ENCODE data around the gene CNDP2. TPM values are rescaled to one million over a fixed set of nuclear protein-coding genes. Genes with fewer than 3 reads are reported as not detected.
"Not testable (repeated sequence)": the region's sequence is repeated elsewhere in the genome, so short reads cannot be mapped to it uniquely, and the experiment has no call there.

The CNDP2 gene
- total RNA-seq, 1 donor from 2014 or later = 34.9 TPM

DNA sequence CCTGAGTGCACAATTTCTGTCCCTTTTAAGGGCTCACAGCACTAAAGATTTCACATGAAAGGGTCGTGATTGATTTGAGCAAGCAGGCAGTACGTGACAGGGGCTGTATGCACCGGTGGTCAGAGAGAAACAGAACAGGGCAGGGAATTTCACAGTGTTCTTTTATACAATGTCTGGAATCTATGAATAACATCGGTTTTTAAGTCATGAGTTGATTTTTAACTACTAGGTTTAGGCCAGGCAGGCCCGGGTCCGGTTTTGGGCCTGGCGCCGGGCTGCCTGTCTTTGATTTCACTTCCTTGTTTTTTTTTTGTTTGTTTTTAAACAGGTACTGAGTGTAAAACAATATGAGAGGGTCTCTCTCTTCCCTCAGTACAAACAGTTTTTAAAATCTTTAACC lies 4.6 kb downstream of the CNDP2 start:
- DNase-seq = not testable (repeated sequence)

DNA sequence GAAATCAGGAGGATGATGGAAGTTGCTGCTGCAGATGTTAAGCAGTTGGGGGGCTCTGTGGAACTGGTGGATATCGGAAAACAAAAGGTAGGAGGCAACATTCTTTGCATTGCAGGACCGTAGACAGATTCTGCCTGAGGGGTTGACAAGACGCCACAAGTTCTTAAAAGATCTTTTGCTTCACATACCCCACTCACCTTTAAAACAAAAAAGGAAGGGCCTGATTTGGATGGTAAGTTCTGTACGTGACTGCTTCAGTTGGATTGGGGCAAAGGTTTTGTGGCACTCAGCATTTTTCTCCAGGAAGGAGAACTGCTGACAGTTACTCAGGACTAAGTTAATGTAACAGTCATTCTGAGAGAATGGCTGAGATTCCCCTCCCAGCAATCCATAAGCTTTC lies 5.2 kb downstream of the CNDP2 start:
- no peak for DNase-seq

DNA sequence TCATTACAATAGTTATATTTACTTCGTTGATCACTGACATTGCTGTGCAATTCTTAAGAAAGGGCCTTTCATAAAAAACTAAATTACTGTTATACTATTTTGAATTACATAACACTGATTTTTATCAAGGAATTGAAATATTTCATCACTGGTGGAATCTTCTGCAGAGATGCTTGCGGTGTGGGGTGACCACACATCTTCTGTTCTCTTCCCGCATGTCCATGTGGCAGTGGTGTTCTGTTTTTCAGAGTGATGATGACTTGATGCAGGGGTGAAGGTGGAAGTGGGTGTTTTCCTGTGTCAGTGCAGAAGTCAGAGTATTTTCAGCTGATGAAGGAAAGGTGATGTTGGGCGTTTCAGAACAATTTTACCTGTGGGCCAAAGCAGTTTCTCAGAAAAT lies 7.0 kb downstream of the CNDP2 start:
- DNase-seq = no peak

DNA sequence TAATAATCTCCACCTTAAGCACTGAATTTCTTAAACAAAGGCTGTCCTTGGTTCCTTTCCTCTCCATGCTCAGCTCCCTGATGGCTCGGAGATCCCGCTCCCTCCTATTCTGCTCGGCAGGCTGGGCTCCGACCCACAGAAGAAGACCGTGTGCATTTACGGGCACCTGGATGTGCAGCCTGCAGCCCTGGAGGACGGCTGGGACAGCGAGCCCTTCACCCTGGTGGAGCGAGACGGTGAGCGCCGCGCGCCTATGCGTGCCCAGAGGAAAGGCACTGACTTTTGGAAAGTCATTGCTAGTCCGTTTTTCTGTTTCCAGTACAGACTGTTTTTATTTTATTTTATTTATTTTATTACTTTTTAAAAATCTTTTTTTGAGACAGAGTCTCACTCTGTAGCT lies 9.6 kb downstream of the CNDP2 start:
- DNase-seq = no peak

DNA sequence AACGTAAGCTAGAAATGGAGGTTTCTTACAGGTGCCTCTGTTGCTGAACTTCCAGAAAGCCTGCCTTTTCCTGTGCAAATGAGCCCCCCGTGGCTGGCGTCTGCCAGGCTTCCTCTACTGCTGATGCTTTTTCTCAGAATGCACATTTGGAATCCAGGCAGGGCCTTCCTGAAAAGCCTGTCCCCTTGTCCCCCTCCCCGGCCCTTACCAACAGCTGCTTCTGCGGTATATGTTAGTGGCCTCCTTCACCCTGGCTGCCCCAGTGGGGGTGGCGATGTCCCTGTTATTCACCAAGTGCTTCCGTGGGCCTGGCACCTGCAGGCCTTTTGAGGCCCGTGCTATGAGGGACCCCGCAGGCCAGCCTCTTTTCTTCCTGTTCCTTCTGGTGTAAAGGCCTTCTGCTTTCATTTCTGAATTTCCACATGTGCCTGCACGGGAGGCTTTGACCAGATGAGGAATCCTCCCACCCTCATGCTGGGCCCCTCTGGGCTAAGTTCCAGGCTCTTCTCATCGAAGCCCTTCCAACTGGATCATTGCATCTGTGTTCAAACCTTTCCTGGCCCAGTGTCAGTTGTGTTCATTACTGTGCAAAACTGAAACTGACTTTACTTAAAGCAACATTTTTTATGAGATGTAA lies 10.4 kb downstream of the CNDP2 start:
- DNase-seq = peak; percentile 97

DNA sequence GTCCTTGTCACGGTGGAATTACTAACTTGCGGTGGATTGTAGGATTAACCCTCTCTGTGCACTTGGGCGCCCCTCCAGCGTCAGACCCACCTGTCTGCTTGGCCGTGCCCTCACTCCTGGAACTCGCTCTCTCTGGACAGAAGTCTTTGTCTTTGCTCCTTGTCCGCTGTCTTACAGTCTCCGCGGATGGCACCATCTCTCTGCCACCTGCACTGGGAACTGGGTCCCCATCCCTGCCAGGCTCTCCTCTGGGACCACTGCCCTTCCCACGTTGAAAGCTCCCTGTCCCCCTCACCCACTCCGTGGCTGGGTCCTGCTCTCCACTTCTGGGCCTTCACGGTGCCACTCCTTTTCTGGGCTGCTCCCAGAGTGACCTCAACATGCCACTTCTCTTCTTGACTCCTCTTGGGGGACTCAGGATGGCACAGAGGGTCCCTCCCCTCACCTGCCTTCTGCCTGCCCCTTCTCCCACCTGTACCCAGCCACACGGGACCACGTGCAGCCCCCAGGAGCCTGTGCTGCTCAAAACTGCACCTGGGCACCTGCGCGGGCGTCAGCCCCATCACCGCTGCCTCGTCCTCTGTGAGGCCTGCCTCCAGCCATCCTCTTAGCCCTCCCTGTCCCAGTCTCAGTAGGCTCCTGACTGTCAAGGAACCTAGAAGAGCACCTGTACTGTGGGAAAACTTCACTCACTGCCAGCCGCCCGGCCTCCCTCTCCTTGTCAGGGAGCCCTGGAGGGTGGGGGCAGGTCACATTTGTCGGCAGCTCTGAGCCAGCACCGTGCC lies 11.1 kb downstream of the CNDP2 start:
- no peak for DNase-seq

DNA sequence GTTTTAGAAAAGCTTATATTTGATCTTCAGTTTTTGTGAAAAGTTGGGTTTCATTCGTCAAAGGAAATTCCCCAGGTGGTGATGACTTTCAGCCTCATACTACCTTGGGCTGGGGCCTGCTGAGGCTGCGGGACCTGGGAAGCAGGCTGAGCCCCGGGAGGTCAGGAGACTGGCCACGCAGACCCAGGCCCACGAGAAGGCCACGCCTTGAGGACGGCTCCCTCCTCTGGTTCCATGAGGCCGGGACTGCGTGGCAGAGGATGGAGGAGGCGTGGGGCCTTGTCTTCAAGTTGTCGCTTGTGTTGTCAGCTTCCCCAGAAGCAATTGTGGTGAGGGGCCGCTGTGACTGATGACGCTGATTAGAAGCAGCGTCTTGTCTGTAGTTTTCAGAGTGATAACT lies 11.8 kb downstream of the CNDP2 start:
- no peak for DNase-seq

DNA sequence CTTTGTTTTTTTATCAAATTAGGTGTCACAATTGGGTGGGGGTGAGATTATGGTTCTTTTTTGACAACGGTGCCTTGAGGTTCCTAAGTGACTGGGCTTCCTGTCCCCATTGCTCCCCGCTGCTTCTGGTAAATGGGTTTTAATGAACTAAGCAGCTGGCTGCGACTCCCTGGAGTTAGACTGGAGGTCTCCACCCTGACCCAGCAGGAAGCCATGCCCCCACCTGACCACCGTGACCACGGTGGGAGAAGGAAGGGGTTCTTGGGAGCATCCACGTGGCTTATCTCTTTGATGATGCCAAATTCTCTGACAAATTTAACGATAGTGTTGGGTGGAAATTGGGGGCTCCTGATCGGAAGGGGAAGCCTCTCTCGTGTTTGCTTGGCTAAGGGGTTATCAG lies 12.2 kb downstream of the CNDP2 start:
- no peak for DNase-seq

DNA sequence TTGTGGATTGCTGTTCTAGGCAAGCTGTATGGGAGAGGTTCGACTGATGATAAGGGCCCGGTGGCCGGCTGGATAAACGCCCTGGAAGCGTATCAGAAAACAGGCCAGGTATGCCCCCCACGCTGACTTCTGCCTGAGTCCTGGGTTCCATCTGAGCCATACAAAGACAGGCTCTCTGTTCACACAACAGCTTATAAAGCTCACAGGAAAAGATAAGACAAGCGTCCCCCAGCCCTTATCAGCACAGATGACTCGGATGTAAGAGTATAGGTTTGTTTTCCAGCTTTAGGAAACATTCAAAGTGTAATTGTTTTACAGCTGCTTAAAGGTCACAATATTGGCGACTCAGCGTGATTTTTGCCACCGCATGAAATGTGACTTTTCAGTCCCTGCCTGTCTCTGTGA lies 12.7 kb downstream of the CNDP2 start:
- DNase-seq = no peak

DNA sequence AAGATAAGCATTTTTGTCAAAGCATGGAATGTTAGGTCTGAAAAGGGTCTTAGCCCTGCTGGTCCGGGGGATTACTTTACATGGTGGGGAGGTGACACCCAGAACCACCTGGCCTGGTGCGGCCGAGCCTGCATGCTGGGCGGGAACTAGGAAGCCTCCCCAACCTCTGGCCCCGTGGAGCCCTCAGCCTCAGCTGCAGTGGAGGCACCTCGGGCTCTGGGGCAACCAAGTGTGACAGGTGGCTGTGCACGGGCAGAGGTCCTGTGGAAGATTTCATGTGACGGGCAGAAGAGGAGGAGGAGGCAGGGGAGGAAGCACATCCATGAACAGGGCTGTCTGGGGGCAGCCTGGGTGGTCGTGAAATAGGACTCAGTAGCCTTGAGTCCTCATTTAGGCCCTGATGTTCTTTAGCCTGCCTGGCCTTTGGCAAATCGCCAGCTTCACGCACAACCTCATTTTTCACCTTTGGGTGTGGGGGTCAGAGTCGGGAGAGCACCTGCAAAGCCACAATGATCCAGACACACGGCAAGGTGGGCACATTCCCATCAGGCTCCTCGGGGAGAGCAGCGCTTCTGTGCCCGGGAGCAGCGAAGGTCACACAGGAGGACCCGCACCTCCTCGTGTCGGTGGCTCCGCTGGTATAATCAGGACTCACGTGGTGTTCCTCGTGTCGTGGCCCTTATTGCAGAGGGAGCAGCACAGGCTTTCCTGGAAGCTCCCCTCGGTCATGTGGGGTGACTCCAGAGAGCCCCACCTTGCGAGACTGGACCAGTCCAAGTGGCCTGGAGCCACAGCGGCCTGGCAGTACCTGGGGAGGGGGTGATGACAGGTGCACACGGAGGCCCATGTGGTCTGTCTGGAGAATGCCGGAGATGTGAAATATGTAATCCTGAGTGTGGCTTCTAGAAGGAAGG lies 13.9 kb downstream of the CNDP2 start:
- no peak for DNase-seq

DNA sequence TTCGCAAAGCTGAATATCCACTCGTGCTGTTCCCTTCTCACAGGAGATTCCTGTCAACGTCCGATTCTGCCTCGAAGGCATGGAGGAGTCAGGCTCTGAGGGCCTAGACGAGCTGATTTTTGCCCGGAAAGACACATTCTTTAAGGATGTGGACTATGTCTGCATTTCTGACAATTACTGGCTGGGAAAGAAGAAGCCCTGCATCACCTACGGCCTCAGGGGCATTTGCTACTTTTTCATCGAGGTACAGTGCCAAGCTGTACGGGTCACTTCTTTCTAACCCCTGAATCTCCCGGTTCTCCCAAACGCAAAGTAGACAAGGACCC lies 14.6 kb downstream of the CNDP2 start:
- DNase-seq = no peak

DNA sequence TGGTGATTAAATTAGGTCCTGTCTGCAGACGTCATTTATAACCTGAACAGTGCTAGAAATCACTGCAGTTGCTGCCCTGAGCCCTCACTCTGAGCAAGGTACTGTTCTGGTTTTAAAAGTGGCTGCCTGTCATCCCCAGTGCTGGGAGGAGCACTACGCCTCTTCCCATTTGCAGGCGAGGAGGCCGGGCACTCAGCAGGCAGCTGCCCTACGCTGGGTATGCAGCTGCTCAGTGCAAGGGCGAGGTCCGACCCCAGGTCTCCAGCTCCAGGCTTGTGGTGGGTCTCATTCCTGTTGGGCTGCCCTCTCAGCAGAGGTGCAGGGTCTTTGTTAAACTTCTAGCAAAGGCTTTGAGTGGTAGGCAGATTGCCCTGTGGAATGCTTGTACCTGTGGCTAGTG lies 15.7 kb downstream of the CNDP2 start:
- no peak for DNase-seq

DNA sequence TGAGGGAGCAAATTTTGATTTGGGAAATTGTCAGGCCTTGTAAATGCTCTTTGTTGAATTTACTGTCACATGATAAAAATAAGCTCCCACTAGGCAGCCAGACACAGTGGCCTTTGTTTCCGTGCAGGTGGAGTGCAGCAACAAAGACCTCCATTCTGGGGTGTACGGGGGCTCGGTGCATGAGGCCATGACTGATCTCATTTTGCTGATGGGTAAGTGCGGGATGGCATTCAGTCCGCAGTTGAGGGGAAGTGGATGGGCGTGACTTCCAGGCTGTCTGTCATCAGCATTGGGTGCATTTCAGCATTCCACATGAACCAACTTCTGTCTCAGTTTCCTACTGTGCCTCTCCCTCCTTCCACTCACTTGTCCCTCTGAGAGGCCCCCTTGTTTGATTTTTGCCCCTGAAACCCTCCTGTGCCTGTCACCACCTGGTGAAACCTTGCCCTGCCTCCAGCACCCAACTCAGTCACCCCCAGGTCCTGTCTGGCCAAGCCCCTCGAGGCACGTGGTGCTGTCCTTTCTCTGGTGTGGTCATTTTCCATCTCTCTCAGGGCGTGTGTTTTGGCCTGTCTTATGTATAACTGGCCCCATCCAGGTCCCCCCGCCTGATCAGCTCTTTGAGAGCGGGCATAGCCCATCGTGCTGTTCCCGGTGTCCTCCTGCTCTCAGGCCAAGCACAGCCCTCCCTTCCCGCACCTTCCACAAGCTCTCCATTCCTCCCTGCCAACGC lies 16.3 kb downstream of the CNDP2 start:
- no peak for DNase-seq

DNA sequence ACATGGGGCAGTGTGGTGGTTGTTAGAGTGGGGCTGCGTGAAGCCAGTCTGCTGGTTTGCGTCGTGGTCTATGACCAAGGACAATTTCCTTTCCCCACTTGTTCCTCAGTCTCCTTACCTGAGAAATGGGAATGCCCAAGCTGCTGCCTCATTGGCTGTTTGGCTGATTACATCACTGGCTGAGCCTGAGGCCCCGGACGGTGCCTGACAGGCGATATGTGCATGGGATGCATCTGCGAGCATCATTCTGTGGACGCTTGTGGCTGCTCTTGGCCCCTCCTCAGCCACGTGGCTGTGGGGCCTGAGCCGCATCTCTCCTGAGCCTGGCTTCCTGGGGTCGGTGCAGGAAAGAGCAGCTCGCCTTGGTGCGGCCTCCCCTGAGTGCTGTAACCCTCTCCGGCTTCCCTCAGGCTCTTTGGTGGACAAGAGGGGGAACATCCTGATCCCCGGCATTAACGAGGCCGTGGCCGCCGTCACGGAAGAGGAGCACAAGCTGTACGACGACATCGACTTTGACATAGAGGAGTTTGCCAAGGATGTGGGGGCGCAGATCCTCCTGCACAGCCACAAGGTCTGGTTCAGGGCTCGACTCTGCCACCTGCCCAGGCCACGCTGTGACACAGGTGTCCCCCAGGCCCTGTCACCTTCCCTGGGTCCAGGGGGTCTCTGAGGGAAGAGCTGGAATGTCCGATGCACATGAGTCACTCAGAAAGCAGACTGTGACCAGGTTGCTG lies 17.2 kb downstream of the CNDP2 start:
- no peak for DNase-seq

DNA sequence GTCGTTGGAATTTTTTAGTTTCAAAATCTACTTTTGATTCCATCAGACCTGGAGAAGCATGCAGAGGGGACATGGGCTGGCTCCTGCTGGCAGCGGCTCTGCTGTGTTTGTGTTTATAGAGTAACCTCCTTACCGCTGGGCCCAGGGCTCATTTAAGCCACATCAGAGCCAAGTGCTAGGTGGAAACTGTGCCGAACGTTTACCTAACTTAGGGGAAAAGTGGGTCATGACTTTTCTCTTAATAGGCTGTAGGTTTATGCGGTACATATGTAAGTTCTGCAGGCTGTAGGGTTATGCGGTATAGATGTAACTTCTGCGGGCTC lies 17.7 kb downstream of the CNDP2 start:
- no peak for DNase-seq

DNA sequence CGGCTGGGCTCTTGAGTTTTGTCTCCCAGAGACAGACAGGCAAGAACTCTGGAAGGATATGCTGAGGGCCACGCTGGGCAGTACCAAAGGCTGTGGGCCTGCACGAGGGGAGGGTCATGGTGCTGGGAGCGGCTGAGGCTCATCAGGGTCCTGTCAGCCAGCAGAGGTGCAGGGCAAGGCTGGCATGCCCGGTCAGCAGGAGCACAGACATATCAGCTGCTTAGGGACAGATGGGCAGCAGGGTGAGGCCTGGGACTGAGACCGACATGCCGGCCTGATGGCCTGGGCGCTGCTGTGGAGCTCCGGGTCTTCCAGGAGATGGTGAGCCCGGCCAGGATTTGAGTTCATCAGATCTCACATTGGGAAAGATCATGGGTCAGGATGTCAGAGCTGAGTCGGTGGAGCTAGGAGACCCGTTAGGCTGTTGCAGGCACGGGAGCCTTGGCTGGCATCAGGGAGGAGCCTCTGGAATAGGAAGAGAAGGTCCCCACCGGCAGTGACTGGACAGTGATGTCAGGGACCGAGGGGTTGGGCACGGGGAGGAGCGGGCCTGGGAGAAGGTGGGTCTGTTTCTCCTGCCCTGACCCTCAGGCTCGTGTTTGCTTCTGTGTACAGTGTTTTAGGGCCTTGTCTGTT lies 18.8 kb downstream of the CNDP2 start:
- no peak for DNase-seq

DNA sequence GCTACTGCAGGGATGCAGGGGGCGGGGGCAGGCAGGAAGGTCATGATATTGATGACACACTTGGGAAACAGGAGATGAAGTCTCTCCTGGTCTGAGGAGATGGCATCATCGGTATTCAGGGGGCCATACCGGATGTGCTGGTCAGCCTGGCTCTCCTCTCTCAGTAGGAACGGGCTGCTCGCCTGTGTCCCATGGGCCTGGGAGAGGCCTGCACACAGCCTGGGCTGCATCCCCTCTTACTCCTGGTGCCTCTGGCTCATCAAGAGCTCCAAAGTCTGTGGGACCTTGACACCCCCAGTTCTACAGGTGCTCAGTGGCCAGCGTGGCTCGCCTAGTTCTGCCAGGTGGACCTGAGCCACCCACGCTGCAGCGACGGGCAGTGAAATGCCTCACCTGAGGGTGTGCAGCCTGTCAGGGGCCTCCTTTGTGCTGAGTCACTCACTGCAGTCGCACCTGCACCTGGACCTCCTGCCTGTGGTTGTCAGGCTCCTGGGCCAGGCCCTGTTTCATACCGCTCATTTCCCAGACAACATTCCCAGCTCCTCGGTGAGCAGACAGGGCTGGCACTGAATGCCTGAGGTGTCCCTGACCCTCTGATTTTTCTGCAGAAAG lies 19.6 kb downstream of the CNDP2 start:
- no peak for DNase-seq

DNA sequence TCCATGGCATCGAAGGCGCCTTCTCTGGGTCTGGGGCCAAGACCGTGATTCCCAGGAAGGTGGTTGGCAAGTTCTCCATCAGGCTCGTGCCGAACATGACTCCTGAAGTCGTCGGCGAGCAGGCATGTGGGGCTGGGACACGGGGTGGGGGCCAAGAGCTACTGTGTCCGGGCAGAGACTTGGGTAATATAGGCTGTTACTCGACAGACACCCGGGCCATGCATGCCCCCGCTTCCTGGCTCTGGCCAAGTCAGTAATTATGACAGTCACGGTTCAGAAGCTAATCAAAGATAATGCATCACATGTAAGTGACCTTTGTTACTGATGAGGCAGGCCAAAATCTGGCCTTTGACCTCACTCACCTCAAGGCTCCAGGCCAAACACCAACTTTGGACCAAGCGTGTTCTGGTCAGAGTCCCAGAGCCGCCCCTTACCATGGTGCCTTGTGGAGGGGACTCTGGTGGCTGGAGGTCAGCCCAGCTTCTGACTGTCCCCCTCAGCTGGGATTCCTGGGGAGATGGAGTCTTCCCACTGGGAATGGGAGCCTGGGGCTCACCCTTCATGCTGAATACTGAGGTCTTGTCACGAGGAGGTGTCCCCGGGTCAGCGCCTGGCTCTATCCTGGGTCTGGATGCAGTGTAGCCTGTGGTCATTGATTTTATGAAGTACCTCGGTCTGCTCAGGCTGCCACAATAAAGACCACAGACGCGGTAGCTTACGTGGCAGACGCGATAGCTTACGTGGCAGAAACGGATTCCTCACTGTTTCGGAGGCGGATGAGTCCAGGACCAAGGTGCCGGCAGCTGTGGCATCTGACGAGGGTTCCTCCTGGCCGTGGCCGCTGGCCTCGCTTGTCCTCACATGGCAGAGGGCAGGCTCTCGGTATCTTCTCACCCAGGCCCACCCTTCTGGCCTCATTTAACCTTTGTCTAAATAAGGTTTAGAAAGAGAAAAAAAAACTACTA lies 20.4 kb downstream of the CNDP2 start:
- no peak for DNase-seq

DNA sequence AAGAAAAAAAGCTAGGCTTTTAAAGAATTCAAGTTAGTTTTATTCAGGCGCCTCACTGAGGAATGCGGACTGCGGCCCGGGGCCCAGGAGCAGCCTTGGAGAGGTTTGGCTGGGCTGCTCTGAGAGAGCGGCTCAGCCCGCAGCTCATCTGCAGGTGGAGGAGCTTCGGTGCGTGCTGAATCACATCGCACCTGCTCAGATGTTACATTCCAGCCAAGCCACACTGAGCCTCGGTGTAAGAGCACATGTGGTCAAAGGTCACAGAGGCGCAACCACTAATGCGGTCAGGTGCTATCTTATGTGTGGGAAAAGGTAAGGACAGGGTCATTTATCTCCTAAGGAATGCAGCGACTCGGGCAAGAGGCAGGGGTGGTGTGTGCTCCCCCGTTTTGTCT lies 21.1 kb downstream of the CNDP2 start:
- no peak for DNase-seq
